Activated T-cell treated with anti-CD3 and anti-CD28 coated beads, Interleukin-2, amount 50 U/mL, for 1 hour (primary cell): ENCODE measurements around the gene NPIPA8.
"Not testable (repeated sequence)": the region's sequence is repeated elsewhere in the genome, so short reads cannot be mapped to it uniquely, and the experiment has no call there.

Source experiments
- DNase-seq: peaks from one replicate; pipeline ENCODE4 v3.0.0-alpha.2; 2020

Gene NPIPA8

GRCh38 chr16:18270171-18270570 is 66.4 kb downstream of the NPIPA8 start:
- DNase-seq: not testable (repeated sequence)
